GM12874 (cell line): ENCODE measurements around the gene SLC6A18.

Source experiments
- TF ChIP-seq, protein P1 (sequence below): IDR thresholded peaks from 2 replicates; pipeline ENCODE4 v1.5.1; 2011; ENCODE audit warnings: low read depth, mild to moderate bottlenecking, control low read depth, low read length, moderate library complexity; ENCODE audit not compliant: insufficient read depth

Gene SLC6A18

DNA sequence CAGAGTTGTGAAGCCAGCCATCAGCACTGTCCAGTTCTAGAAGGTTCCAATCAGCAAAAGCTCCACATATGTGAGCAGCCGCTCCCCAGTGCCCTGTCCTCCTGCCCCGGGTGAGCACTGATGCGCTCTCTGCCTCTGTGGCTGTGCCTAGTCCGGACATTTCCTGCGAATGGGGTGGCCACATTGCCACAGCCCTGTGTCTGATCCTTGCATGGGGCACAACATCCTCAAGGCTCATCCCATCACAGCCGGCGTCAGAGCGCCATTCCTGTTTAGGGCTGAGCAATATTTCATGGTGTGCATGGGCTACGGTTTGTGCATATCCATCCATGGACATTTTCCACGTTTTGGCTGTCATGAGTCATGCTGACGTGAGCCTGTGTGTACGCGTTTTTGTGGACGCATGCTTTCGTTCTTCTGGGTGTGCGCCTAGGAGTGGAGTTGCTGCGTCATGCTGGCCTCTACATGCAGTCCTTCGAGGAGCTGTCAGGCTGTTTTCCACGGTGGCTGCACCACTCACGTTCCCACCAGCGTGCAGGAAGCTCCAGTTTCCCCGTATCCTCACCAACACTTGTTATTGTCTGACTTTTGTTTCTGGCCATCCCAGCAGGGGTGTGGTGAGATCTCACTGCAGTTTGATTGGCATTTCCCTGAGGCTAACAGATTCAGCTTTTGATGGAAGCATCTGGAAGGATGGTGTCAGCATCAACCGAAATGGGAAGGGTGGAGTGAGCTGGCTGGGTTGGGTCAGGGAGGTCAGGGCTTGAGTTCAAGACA, 9.7 kb upstream of the SLC6A18 start:
- TF ChIP-seq, protein P1, sequence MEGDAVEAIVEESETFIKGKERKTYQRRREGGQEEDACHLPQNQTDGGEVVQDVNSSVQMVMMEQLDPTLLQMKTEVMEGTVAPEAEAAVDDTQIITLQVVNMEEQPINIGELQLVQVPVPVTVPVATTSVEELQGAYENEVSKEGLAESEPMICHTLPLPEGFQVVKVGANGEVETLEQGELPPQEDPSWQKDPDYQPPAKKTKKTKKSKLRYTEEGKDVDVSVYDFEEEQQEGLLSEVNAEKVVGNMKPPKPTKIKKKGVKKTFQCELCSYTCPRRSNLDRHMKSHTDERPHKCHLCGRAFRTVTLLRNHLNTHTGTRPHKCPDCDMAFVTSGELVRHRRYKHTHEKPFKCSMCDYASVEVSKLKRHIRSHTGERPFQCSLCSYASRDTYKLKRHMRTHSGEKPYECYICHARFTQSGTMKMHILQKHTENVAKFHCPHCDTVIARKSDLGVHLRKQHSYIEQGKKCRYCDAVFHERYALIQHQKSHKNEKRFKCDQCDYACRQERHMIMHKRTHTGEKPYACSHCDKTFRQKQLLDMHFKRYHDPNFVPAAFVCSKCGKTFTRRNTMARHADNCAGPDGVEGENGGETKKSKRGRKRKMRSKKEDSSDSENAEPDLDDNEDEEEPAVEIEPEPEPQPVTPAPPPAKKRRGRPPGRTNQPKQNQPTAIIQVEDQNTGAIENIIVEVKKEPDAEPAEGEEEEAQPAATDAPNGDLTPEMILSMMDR, result no peak

DNA sequence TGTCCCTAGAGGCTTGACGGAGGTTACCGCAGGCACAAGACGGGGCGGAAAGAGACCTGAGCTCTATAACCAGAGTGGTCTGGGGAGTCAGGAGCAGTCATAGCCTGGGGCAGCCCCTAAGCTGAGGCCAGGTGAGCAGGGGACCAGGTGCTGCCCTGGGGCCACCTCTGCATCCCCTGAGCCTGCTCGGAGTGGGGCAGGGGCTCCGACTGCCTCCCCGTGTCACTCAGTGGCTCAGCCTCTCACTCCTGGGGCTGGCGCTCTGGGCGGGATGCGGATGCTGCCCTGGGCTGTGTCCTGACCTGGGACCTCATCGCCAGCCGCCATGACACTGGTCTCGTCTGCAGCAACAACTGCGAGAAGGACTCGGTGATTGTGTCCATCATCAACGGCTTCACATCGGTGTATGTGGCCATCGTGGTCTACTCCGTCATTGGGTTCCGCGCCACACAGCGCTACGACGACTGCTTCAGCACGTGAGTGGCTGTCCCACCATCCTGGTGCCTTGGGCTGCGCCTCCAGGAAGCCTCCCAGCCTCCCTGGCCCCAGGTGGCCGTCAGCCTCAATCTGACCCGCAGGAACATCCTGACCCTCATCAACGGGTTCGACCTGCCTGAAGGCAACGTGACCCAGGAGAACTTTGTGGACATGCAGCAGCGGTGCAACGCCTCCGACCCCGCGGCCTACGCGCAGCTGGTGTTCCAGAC, 8.8 kb upstream of the SLC6A18 start:
- TF ChIP-seq, protein P1, result no peak

- TF ChIP-seq, protein P1, result no peak
These were observed 8.3 kb upstream of the SLC6A18 start for GRCh38 chr5:1216918-1217295.

DNA sequence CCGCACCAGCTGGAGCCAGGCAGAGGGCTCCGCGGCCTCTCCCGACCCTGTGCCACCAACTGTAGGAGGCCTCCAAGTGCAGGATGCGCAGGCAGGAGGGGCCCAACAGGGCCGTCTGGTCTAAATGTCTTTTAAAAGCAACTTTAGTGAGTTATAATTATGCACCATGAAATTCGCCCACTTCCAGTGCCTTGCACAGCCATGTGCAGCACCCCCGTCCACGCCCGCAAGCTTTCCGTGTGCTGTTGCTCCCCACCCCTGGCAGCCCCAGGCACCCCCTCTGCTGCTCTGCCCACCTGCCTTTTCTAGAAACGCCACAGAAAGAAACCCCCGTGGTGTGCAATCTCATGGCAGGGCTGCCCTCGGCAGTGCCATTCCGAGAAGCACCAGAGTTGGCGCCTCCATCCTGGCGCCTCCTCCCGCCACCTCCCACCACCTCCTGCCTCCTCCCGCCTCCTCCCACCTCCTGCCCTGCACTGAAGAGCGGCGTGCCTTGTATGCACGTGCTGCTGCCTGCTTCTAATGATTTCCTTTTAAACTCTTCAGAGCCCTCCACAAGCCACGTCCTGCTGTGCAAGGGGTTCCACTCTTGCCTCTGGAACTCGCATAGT, 7.5 kb upstream of the SLC6A18 start:
- TF ChIP-seq, protein P1, result no peak

- TF ChIP-seq, protein P1, result no peak
These were observed 6.7 kb upstream of the SLC6A18 start for GRCh38 chr5:1218351-1219080.

DNA sequence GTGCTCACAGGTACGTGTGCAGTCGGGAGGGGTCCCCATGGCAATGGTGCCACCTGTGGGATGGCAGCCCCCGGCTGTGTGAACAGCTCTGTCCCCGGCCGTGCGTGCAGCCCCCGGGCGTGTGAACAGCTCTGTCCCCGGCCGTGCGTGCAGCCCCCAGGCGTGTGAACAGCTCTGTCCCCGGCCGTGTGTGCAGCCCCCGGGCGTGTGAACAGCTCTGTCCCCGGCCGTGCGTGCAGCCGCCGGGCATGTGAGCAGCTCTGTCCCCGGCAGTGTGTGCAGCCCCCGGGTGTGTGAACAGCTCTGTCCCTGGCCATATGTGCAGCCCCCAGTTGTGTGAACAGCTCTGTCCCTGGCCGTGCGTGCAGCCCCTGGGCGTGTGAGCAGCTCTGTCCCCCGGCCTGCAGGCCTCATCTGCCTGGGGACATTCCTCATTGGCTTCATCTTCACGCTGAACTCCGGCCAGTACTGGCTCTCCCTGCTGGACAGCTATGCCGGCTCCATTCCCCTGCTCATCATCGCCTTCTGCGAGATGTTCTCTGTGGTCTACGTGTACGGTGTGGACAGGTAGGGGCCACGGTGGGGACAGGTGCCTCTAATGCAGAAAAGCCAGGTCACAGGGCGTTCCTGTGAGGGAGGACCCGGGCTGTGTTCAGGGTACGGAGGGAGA, 5.9 kb upstream of the SLC6A18 start:
- TF ChIP-seq, protein P1, result no peak
